Ishikawa (cell line): ENCODE data around the gene FOXJ3.

ENCODE experiments used
- CEBPB ChIP-seq: IDR thresholded peaks from 2 replicates; pipeline ENCODE4 v1.6.1; 2012
- CREB1 ChIP-seq: IDR thresholded peaks from 2 replicates; pipeline ENCODE4 v1.6.1; 2012; ENCODE audit warnings: low read depth
- EP300 ChIP-seq: IDR thresholded peaks from 2 replicates; pipeline ENCODE4 v1.6.1; 2012; ENCODE audit warnings: borderline replicate concordance
- NFIC ChIP-seq: IDR thresholded peaks from 2 replicates; pipeline ENCODE4 v1.6.1; 2012
- TCF12 ChIP-seq: IDR thresholded peaks from 2 replicates; pipeline ENCODE4 v1.6.1; 2012; ENCODE audit warnings: low read depth
- YY1 ChIP-seq: IDR thresholded peaks from 2 replicates; pipeline ENCODE4 v1.6.1; 2012; ENCODE audit warnings: low read depth
- TF ChIP-seq, protein P1 (sequence below): IDR thresholded peaks from 2 replicates; pipeline ENCODE4 v1.6.1; 2012

DNA sequence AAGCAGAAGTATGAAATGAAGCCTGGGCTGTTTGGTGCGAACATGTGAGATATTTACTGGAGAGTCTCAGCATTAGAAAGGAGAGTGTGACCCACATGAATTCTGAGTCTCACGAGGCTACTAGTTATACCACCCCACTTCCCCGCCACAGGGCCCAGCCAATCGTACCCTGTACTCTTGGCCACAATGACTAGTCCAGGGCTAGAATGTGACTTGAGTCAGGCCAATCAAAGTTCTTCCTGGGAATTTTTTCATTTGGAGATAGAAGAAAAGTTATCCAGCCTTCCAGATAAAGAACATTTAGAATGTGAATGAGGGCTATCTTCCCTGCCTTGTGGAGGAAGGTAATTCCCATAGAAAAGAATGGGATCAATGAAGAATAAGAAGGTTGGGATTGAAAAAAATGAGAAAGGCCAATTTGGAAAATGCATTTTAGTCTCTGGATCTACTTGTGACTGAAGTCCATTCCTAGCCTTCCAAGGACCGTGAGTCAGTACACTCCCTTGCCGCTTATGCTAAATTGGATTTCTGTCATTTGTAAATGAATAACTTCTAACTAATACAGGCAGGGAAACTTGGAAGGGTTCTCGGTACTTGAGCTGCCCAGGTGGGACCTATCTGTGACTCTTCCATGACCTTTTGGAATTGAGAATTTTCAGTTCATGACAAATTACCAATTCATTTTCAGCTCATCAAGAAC lies 33.2 kb upstream of the FOXJ3 start:
- TF ChIP-seq CREB1, result no peak
- TF ChIP-seq CEBPB, result no peak
- TF ChIP-seq, protein P1, sequence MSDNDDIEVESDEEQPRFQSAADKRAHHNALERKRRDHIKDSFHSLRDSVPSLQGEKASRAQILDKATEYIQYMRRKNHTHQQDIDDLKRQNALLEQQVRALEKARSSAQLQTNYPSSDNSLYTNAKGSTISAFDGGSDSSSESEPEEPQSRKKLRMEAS, result no peak
- no peak for TF ChIP-seq YY1
- no peak for TF ChIP-seq EP300
- no peak for TF ChIP-seq NFIC
- TF ChIP-seq TCF12, result no peak
